OCI-LY1 (cell line): ENCODE measurements around the gene ZFHX3.

Source experiments
- H2AFZ ChIP-seq: fragments of 200-600 bp; sonication (generic), shearing (Covaris generic); 2 replicates; pipeline ENCODE4 v1.6.0; 2014; ENCODE audit warnings: antibody characterized with exemption, mild to moderate bottlenecking, low read length
- H3F3A ChIP-seq: fragments of 200-600 bp; sonication (generic), shearing (Covaris generic); 2 replicates; pipeline ENCODE4 v1.6.0; 2014; ENCODE audit warnings: mild to moderate bottlenecking, antibody characterized with exemption, low read length, moderate library complexity; ENCODE audit not compliant: insufficient read depth
- H3K27ac ChIP-seq: fragments of 200-600 bp; sonication (generic); 2 replicates; pipeline ENCODE4 v1.5.1; 2014; ENCODE audit warnings: low read length, mixed run types, mild to moderate bottlenecking, low read depth; ENCODE audit not compliant: poor library complexity, severe bottlenecking
- H3K27me3 ChIP-seq: fragments of 200-600 bp; sonication (generic); 2 replicates; pipeline ENCODE4 v1.6.0; 2014; ENCODE audit warnings: antibody characterized with exemption, mild to moderate bottlenecking, low read length, moderate library complexity; ENCODE audit not compliant: insufficient read depth
- H3K36me3 ChIP-seq: fragments of 200-600 bp; sonication (generic); 2 replicates; pipeline ENCODE4 v1.6.1; 2014; ENCODE audit warnings: mild to moderate bottlenecking, antibody characterized with exemption, low read length, moderate library complexity, mixed read lengths; ENCODE audit not compliant: insufficient read depth
- H3K4me1 ChIP-seq: fragments of 200-600 bp; sonication (generic); 2 replicates; pipeline ENCODE4 v1.5.1; 2014; ENCODE audit warnings: mild to moderate bottlenecking, low read length, moderate library complexity; ENCODE audit not compliant: insufficient read depth, severe bottlenecking
- H3K4me2 ChIP-seq: fragments of 200-600 bp; sonication (generic), shearing (Covaris generic); 2 replicates; pipeline ENCODE4 v1.6.1; 2014; ENCODE audit warnings: low read length
- H3K4me3 ChIP-seq: fragments of 200-600 bp; sonication (generic); 2 replicates; pipeline ENCODE4 v1.5.1; 2014; ENCODE audit warnings: low read length, low read depth, mild to moderate bottlenecking, mixed read lengths; ENCODE audit not compliant: poor library complexity, severe bottlenecking
- H3K79me2 ChIP-seq: fragments of 200-600 bp; shearing (Covaris generic); 2 replicates; pipeline ENCODE4 v1.6.1; 2016; ENCODE audit warnings: mixed run types, low read length, mixed read lengths; ENCODE audit not compliant: insufficient read depth
- H3K9ac ChIP-seq: fragments of 200-600 bp; sonication (generic), shearing (Covaris generic); 2 replicates; pipeline ENCODE4 v1.6.1; 2014; ENCODE audit warnings: mild to moderate bottlenecking, low read length, mixed read lengths
- H3K9me2 ChIP-seq: fragments of 200-600 bp; sonication (generic), shearing (Covaris generic); 2 replicates; pipeline ENCODE4 v1.6.1; 2014; ENCODE audit warnings: low read depth, mild to moderate bottlenecking, low read length, mixed read lengths
- H3K9me3 ChIP-seq: fragments of 200-600 bp; shearing (Covaris generic); 2 replicates; pipeline ENCODE4 v1.6.1; 2014; ENCODE audit warnings: low read length, mixed read lengths
- H4K20me1 ChIP-seq: fragments of 200-600 bp; sonication (generic), shearing (Covaris generic); 2 replicates; pipeline ENCODE4 v1.6.0; 2016; ENCODE audit warnings: mild to moderate bottlenecking, low read length; ENCODE audit not compliant: insufficient read depth
- CTCF ChIP-seq: fragments of 200-600 bp; sonication (generic), shearing (Covaris generic); IDR thresholded peaks from 2 replicates; pipeline ENCODE4 v1.5.1; 2017; ENCODE audit warnings: mild to moderate bottlenecking, antibody characterized with exemption, low read length, moderate library complexity, mixed read lengths
- EZH2 ChIP-seq: fragments of 200-600 bp; sonication (generic), shearing (Covaris generic); IDR thresholded peaks from 2 replicates; pipeline ENCODE4 v1.8.0; 2017; ENCODE audit warnings: borderline replicate concordance, mixed run types, mild to moderate bottlenecking, antibody characterized with exemption, low read length, moderate library complexity, mixed read lengths

Gene ZFHX3

DNA sequence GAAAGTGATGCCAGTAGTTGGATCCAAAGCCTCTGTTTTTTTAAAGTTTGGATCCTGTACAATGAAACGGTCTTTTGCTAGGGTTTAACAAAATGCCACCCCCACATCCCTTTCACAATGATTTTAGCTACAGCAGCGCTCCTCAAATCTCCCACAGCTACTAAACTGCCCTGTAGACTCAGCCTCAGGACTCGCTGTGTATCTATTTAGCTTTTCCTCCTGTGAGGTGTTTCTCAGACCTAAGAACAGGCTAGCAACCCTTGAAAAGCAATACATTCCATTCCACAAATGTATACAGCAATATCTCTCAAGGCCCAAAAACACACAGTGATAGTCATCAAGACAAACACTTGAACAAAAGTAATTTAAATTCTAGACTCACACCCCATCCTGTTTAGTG, 206.4 kb downstream of the ZFHX3 start:
- H4K20me1 ChIP-seq = no peaks in the 10 kb centered on the region
- H3F3A ChIP-seq = no peaks in the 10 kb centered on the region
- H3K9ac ChIP-seq = no peak overlapping the region
- no peaks in the 10 kb centered on the region; the same call in 1 of the 2 replicates for H3K27me3 ChIP-seq
- no peak overlapping the region for H3K27ac ChIP-seq
- no peaks in the 10 kb centered on the region for H3K9me3 ChIP-seq
- no peak overlapping the region for H2AFZ ChIP-seq
- no peaks in the 10 kb centered on the region for H3K36me3 ChIP-seq
- H3K9me2 ChIP-seq = no peaks in the 10 kb centered on the region
- H3K4me3 ChIP-seq = no peak overlapping the region
- TF ChIP-seq CTCF (no peak), EZH2 (no peak)
- H3K79me2 ChIP-seq = no peaks in the 10 kb centered on the region
- peaks cover 6% of the 10 kb centered on the region for H3K4me1 ChIP-seq
- H3K4me2 ChIP-seq = no peak overlapping the region

- Histone ChIP-seq H3K9me3 (no peaks in the 10 kb centered on the region), H3K79me2 (no peaks in the 10 kb centered on the region), H3K9me2 (no peaks in the 10 kb centered on the region), H3K27me3 (no peaks in the 10 kb centered on the region; the same call in 1 of the 2 replicates), H3K4me3 (no peak overlapping the region), H3K27ac (no peak overlapping the region), H3K4me1 (peaks cover 6% of the 10 kb centered on the region), H3K4me2 (no peak overlapping the region), H2AFZ (no peak overlapping the region), H3K36me3 (no peaks in the 10 kb centered on the region), H3F3A (no peaks in the 10 kb centered on the region), H4K20me1 (no peaks in the 10 kb centered on the region), H3K9ac (no peak overlapping the region)
- no peak for TF ChIP-seq CTCF
- TF ChIP-seq EZH2 = no peak
Observed at GRCh38 chr16:72840631-72841381, 207.1 kb downstream of the ZFHX3 start.

DNA sequence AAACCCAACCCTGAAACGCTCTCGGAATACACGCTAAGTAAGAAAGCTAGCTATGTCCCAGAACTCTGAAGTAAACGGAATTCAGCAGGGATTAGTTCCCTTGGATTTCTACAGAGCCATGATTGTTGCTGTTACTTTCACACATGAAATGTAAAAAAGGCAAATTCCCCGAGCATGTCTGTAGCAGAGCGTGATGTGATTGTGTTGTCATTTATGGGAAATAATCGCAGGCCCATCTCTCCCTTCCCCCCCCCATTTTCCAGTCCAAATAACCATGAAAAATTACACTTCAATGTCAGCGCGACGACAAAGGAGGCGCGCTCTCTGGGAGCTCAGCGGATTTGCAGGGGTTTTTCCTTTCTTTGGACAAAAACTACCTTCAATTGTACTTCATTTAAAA, 209.0 kb downstream of the ZFHX3 start:
- Histone ChIP-seq H2AFZ (no peak overlapping the region), H3K79me2 (no peaks in the 10 kb centered on the region), H3K36me3 (no peaks in the 10 kb centered on the region), H3K27me3 (no peaks in the 10 kb centered on the region), H3K9ac (no peak overlapping the region), H3K4me2 (no peak overlapping the region), H3K9me3 (no peaks in the 10 kb centered on the region), H4K20me1 (no peaks in the 10 kb centered on the region), H3F3A (no peaks in the 10 kb centered on the region), H3K27ac (no peak overlapping the region), H3K4me3 (no peak overlapping the region), H3K9me2 (no peaks in the 10 kb centered on the region), H3K4me1 (no peaks in the 10 kb centered on the region)
- TF ChIP-seq CTCF = no peak
- no peak for TF ChIP-seq EZH2
